HL-60/S4 (cell line): ENCODE measurements around the gene ZMAT5.

Experiments used
- in situ Hi-C: fragments of 300-500 bp; cut with MboI; formaldehyde crosslinking; loops from 2 replicates; pipeline ENCODE4 v1.14.3; 2022; ENCODE audit warnings: low sequenced_read_pairs

ZMAT5 gene, protein sequence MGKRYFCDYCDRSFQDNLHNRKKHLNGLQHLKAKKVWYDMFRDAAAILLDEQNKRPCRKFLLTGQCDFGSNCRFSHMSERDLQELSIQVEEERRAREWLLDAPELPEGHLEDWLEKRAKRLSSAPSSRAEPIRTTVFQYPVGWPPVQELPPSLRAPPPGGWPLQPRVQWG

DNA sequence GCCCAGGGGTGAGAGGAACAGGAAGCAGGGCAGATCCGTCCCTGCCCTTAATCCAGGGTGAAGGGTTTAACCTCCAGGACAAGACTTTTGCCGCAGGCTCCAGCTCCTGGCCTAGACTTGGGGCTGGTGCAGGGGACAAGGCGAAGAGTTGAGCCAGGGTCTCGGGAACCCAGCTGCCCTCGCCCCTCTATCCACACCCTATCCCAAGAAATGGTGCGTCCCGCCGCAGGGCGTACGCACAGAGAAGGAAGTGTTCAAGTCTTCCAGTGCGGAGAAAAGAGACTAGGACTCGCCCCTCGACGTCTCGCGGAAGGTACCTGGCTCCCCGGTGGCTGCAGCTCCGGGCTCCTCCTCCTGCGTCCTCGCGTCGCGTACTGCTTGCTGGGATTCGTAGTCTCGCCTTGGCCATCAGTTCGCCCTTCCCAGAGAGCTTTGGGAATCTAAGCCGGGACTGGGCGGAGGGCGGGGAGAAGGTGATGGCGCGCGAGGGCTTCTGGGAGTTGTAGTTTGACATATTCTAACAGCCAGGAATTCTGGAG lies at the start of gene ZMAT5:
TSS of gene ZMAT5 (minus strand) at position 376 of the 539 bp plus-strand sequence. CDS start 18,463 bp downstream, outside the sequence.
- in situ Hi-C loops = no loop called here

DNA sequence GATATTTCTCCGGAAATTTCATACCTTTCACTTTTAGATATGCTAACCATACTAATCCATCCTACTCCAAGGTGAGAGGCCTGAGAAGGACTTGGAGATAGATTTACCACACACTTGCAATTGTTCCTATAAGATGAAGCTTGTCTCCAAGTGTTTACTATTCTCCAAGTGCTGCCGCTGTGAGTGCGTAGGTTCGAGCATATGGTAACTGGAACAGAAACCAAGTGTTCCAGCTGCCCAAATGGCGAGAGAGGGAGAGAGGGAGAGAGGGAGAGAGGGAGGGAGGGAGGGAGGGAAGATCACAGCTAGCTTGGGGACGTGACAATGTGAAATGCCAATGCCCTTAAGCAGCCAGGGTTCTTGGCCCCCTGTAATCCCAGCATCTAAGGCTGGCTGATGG lies 49.7 kb upstream of the ZMAT5 start:
- in situ Hi-C loops = no loop called here

GRCh38 chr22:29816128-29816527 lies 49.3 kb upstream of the ZMAT5 start:
- in situ Hi-C loops = no loop called here

DNA sequence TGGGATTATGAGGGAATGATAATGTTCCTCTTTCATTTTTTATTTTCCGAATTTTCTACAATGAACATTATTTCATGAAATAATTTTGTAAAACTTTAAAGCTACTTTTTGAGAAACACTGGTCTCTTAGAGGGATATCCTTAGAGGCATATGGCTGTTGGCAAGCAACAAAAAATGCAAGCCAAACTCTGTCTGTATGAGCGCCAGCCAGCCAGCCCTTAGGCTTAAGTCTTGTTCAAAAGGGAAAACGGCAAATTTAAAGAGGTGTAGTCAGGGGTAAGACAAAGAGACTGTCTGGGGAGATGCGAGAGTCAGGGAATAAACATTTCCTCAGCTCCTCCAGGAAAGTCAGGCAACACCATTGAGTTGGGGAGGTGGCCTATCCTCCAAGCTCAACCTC lies 48.8 kb upstream of the ZMAT5 start:
- in situ Hi-C loops = no loop called here

- in situ Hi-C loops = no loop called here
Measured at GRCh38 chr22:29814003-29814402, 47.2 kb upstream of the ZMAT5 start.

GRCh38 chr22:29813563-29813962 lies 46.8 kb upstream of the ZMAT5 start:
- in situ Hi-C loops = no loop called here

GRCh38 chr22:29813126-29813525 lies 46.3 kb upstream of the ZMAT5 start:
- in situ Hi-C loops = no loop called here

GRCh38 chr22:29811377-29811776 lies 44.6 kb upstream of the ZMAT5 start:
- in situ Hi-C loops = no loop called here

- in situ Hi-C loops = no loop called here
Measured at GRCh38 chr22:29810216-29810615, 43.4 kb upstream of the ZMAT5 start.

- in situ Hi-C loops = no loop called here
Measured at GRCh38 chr22:29806196-29806595, 39.4 kb upstream of the ZMAT5 start.

GRCh38 chr22:29804985-29805384 lies 38.2 kb upstream of the ZMAT5 start:
- in situ Hi-C loops = no loop called here

DNA sequence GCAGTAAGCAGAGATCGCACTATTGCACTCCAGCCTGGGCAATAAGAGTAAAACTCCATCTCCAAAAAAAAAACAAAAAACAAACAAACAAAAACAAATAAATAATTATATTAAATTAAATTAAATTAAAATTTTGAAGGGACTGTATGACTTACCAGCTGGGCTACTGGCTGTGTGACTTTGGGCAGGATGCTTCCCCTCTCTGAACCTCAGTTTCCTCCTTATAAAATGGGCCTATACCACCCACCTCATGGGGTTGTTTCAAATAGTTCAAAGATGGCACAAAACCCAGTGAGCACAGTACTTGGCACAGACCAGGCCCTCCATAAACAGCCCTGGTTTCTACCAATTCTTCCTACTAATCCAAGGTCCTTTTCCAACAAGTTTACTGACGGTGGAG lies 36.4 kb upstream of the ZMAT5 start:
- in situ Hi-C loops = no loop called here

GRCh38 chr22:29801796-29802195 lies 35.0 kb upstream of the ZMAT5 start:
- in situ Hi-C loops = no loop called here

DNA sequence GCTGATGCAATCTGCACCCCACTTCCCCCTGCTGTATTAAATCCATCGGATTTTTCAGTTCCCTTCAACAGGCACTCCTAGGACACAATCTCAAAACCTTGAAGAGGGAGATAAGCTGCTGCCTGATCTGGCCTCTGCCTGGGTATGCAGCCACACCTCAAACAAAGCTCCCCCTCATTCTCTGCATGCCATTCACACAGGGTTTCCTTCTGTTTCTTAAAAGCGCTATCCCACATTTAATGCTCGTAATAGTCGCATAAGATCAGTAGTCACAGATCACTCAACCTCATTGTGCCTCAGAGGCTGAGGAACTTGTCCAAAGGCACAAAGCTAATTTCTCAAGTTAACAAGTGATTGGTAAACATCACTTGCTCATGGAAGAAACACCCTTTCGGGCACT lies 34.3 kb upstream of the ZMAT5 start:
- in situ Hi-C loops = no loop called here

- in situ Hi-C loops = no loop called here
Measured at GRCh38 chr22:29799217-29799680, 32.4 kb upstream of the ZMAT5 start.

- in situ Hi-C loops = no loop called here
Measured at GRCh38 chr22:29798801-29799200, 32.0 kb upstream of the ZMAT5 start.

- in situ Hi-C loops = no loop called here
Measured at GRCh38 chr22:29798318-29798717, 31.5 kb upstream of the ZMAT5 start.

GRCh38 chr22:29797351-29797750 lies 30.5 kb upstream of the ZMAT5 start:
- in situ Hi-C loops = no loop called here

GRCh38 chr22:29795663-29796062 lies 28.9 kb upstream of the ZMAT5 start:
- in situ Hi-C loops = no loop called here

DNA sequence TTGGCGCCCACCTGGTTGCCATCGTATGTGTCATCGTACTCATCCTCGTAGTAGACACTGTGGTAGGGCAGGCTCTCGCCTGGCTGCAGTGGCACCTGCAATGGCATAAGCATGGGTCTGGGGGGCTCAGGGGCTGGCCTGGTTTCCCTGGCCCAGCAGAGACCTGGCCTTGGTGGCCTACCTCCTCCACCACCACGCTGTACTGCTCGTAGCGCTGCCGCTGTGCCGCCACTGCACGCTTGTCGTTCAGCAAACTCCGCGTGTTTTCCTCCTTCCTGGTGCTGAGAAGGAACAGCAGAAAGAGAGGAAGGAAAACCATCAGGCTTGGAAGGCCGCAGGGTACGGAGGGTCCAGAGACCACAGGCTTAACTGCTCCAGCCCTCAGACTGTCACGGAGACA lies 26.6 kb upstream of the ZMAT5 start:
- in situ Hi-C loops = no loop called here

GRCh38 chr22:29790061-29790460 lies 23.3 kb upstream of the ZMAT5 start:
- in situ Hi-C loops = no loop called here

- in situ Hi-C loops = no loop called here
Measured at GRCh38 chr22:29788339-29789279, 21.8 kb upstream of the ZMAT5 start.
